Measurements from ENCODE around the gene TMC2.
"Not testable (repeated sequence)": the region's sequence is repeated elsewhere in the genome, so short reads cannot be mapped to it uniquely, and the experiment has no call there.

GRCh38 chr20:2504803-2505202 is 31.6 kb upstream of the TMC2 start:
- not testable (repeated sequence) for TF ChIP-seq CTCF, POLR2A (IDR thresholded peaks at IDR 0.05)
